Measurements from ENCODE around the gene TRMO. TPM values are rescaled to one million over a fixed set of nuclear protein-coding genes. Genes with fewer than 3 reads are reported as not detected.

TRMO gene
- total RNA-seq, 1 donor from 2014 or later, result 8.2 TPM

DNA sequence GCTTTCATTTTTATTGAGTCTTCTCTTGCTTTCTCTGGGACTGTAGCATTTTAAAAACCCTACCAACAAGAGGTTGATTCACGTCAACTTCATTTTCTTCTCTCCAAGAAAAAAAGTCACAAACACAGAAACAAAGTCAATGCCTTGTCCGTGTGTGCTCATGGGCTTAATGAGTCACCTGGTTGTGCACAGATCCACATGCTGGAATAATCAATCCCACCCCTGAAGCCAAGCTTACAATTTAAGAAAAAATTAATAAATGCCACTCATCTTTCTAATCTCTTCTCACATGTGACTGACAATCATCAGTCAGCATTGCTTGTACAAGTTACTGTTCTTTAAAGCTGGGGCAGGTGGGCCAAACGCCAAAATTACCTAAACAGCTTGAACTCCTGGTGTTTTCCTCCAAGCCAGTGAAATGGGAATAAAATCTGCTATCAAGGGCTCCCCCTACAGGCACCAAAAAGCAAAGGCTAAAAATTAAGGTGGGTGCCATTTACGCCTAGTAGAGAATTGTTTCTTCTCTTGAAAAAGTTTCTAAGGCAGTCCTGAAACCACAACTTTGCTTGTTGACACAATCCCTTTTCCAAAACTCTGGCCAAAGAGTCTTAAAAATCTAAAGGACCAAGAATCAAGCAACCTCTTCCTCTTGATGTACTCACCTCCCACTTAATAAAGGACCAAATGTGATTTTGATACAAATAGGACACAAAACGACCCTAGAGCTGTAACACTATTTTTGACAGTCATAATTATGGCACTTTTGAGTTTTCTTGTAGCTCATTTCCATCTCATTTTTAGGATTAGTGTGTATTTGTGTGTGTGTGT is 21.3 kb downstream of the TRMO start:
- TF ChIP-seq CTCF (IDR thresholded peaks at IDR 0.05; ENCODE audit: borderline replicate concordance), result peak; percentile 78
- Histone ChIP-seq H3K4me1 (peaks cover 5% of the 10 kb centered on the region), H3K36me3 (peaks cover 29% of the 10 kb centered on the region)

GRCh38 chr9:97900103-97900737 is 22.1 kb downstream of the TRMO start:
- no peak overlapping the region for H3K27ac ChIP-seq (replicated peaks)
- H3K4me3 ChIP-seq, result no peak overlapping the region
- no peak for TF ChIP-seq CTCF (IDR thresholded peaks at IDR 0.05; ENCODE audit: borderline replicate concordance)
- no peaks in the 10 kb centered on the region for H3K4me1 ChIP-seq
- no peak for DNase-seq
- intact Hi-C loops (cut with micrococcal nuclease), result loop anchor here (5.0 kb wide), 1 partner anchor 188 kb away; no protein-coding TSS in a partner anchor
- H3K27me3 ChIP-seq (ENCODE audit: low read depth), result no peaks in the 10 kb centered on the region
- peaks cover 34% of the 10 kb centered on the region for H3K36me3 ChIP-seq
- H3K9me3 ChIP-seq (replicated peaks), result no peaks in the 10 kb centered on the region

More for the DNA sequence above, 21.3 kb downstream of the TRMO start:
- H3K27ac ChIP-seq (replicated peaks), result no peak overlapping the region
- intact Hi-C loops (cut with micrococcal nuclease), result loop anchor here (5.0 kb wide), 1 partner anchor 189 kb away; no protein-coding TSS in a partner anchor
- H3K4me3 ChIP-seq, result no peak overlapping the region
- DNase-seq, result no peak
- H3K27me3 ChIP-seq (ENCODE audit: low read depth), result no peaks in the 10 kb centered on the region
- no peaks in the 10 kb centered on the region for H3K9me3 ChIP-seq (replicated peaks)

DNA sequence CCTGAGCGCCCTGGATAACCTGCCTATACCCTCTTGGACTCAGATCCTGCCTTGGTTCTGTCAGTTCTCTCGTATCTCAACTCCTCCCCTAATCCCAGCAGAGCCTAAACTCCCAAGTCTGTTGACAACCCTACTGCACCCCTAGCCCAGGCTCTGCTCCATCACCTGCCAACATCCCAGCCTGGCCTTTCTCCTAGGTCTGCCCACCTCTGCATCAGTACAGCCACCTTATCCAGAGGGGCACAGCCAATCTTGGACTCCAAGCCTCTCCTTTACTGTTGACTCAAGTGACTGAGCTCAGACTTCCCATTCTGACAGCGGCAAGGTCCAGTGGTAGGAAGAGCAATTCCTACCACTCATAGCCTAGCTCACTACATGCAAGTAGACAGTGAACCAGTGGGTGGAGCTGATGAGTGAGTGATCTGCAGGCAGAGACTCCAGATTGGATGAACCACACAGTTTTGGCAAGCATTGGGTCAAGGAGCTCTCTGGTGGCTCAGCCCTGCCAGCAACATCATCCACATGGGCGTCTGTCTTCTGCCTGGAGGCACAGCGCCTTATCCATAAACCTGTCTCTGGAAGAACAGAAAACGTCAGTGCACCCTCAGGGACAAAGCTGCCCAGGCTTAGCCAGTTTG is 26.5 kb downstream of the TRMO start:
- no peak for TF ChIP-seq CTCF (IDR thresholded peaks at IDR 0.05; ENCODE audit: borderline replicate concordance)
- no peak overlapping the region for H3K4me3 ChIP-seq
- H3K9me3 ChIP-seq (replicated peaks), result peaks cover 19% of the 10 kb centered on the region
- H3K4me1 ChIP-seq, result no peaks in the 10 kb centered on the region
- no peak for DNase-seq
- peaks cover 21% of the 10 kb centered on the region for H3K36me3 ChIP-seq
- intact Hi-C loops (cut with micrococcal nuclease), result no loop called here
- no peaks in the 10 kb centered on the region for H3K27me3 ChIP-seq (ENCODE audit: low read depth)
- no peak overlapping the region for H3K27ac ChIP-seq (replicated peaks)

GRCh38 chr9:97895211-97895610 is 27.1 kb downstream of the TRMO start:
- Histone ChIP-seq H3K9me3 (replicated peaks) (peaks cover 19% of the 10 kb centered on the region), H3K27ac (replicated peaks) (no peak overlapping the region), H3K4me1 (no peaks in the 10 kb centered on the region), H3K36me3 (peaks cover 21% of the 10 kb centered on the region), H3K4me3 (no peak overlapping the region), H3K27me3 (ENCODE audit: low read depth) (no peaks in the 10 kb centered on the region)
- DNase-seq, result no peak
- no peak for TF ChIP-seq CTCF (IDR thresholded peaks at IDR 0.05; ENCODE audit: borderline replicate concordance)
- intact Hi-C loops (cut with micrococcal nuclease), result no loop called here

DNA sequence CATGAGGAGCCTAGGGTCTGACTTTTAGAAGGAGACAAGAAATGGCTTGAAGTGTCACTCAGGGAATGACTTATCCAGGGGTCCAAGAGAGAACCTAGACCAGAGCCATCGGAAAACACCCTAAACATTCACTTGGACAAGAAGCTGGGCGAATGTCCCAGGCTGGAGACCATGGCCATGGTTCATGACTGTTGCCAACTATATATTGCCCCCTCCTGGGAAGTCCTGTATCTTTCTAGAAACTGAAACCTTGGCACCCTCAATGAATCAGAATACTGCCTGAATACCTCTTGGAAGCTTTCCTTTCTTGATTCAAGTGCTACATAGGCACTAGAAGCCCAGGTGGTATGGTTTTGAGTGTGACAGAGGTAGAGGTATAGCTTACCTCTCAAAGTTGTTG is 29.9 kb downstream of the TRMO start:
- Histone ChIP-seq H3K27me3 (ENCODE audit: low read depth) (peaks cover 8% of the 10 kb centered on the region), H3K9me3 (replicated peaks) (peaks cover 19% of the 10 kb centered on the region), H3K4me1 (no peaks in the 10 kb centered on the region), H3K27ac (replicated peaks) (no peak overlapping the region), H3K4me3 (no peak overlapping the region), H3K36me3 (peaks cover 10% of the 10 kb centered on the region)
- intact Hi-C loops (cut with micrococcal nuclease), result no loop called here
- no peak for TF ChIP-seq CTCF (IDR thresholded peaks at IDR 0.05; ENCODE audit: borderline replicate concordance)
- DNase-seq, result no peak
